Activated CD4-positive, alpha-beta T cell treated with anti-CD3 and anti-CD28 coated beads for 36 hours (primary cell): Measurements from ENCODE around the gene GBX1. TPM values are rescaled to one million over a fixed set of nuclear protein-coding genes. Genes with fewer than 3 reads are reported as not detected.

ENCODE experiments used
- ATAC-seq: fragments of 200-7000 bp; cut with Tn5 transposase; one replicate; pipeline ENCODE4 v1.10.0; 2021; ENCODE audit warnings: mild to moderate bottlenecking, moderate library complexity
- CTCF ChIA-PET: fragments of 350-600 bp; sonication (Branson Sonifier 250); formaldehyde crosslinking; loops from one replicate; lab custom pipeline; 2021; ENCODE audit warnings: antibody characterized with exemption; lab: Charles Lee
- POLR2A ChIA-PET: fragments of 350-600 bp; sonication (Branson Sonifier 250); formaldehyde crosslinking; loops from one replicate; lab custom pipeline; 2021; ENCODE audit warnings: antibody characterized with exemption, inconsistent platforms; lab: Charles Lee
- DNase-seq: peaks from one replicate; pipeline ENCODE4 v3.0.0-alpha.2; 2020
- H3K27ac Mint-ChIP-seq: one replicate; pipeline ENCODE4 v1.8.0; 2021; ENCODE audit warnings: mixed read lengths
- H3K27me3 Mint-ChIP-seq: one replicate; pipeline ENCODE4 v1.8.0; 2021; ENCODE audit warnings: mixed read lengths
- H3K36me3 Mint-ChIP-seq: one replicate; pipeline ENCODE4 v1.8.0; 2021; ENCODE audit warnings: low read depth, mixed read lengths
- H3K4me1 Mint-ChIP-seq: one replicate; pipeline ENCODE4 v1.8.0; 2021; ENCODE audit warnings: mixed read lengths
- H3K4me3 Mint-ChIP-seq: one replicate; pipeline ENCODE4 v1.8.0; 2021; ENCODE audit warnings: mild to moderate bottlenecking, moderate library complexity, mixed read lengths
- H3K9me3 Mint-ChIP-seq: one replicate; pipeline ENCODE4 v1.8.0; 2021; ENCODE audit warnings: low read depth, mixed read lengths
- intact Hi-C, 2 experiments: fragments of 100-400 bp; cut with DNase I in 1 of 2; cut with micrococcal nuclease in 1 of 2; formaldehyde crosslinking; loops; one replicate each; pipeline versions ENCODE4 v1.14.2 to v1.15.1; 2022 to 2024; cut with DNase I, micrococcal nuclease
- total RNA-seq, 2 experiments: library from RNA; stranded (reverse); gene quantifications; one replicate each; pipeline ENCODE4 v1.2.3, GENCODE V29; 2021

Gene GBX1
- total RNA-seq, 2 experiments from 2014 or later, result 0.16 TPM; not detected in 1

DNA sequence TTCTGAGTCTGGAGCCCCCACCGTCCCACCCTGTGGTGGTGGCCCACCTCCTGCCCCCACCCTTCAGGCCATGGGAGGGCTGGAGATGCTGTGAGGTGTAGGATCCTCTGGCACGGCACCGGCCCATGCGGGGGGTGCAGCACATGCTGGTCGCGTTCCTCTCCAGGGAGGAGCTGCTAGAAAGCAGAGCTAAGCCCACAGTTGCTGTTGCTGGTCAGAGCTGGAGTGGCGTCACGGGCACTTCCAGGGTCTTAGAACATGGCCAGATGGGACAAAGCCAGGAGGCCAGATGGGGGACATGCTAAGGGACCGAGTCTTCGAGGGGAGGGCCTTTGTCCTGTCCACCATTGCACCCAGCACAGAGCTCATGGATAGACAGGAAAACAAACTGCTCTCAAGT is 59.6 kb downstream of the GBX1 start:
- Mint-ChIP-seq H3K36me3 (peaks cover 2% of the 10 kb centered on the region), H3K4me1 (no peaks in the 10 kb centered on the region)

DNA sequence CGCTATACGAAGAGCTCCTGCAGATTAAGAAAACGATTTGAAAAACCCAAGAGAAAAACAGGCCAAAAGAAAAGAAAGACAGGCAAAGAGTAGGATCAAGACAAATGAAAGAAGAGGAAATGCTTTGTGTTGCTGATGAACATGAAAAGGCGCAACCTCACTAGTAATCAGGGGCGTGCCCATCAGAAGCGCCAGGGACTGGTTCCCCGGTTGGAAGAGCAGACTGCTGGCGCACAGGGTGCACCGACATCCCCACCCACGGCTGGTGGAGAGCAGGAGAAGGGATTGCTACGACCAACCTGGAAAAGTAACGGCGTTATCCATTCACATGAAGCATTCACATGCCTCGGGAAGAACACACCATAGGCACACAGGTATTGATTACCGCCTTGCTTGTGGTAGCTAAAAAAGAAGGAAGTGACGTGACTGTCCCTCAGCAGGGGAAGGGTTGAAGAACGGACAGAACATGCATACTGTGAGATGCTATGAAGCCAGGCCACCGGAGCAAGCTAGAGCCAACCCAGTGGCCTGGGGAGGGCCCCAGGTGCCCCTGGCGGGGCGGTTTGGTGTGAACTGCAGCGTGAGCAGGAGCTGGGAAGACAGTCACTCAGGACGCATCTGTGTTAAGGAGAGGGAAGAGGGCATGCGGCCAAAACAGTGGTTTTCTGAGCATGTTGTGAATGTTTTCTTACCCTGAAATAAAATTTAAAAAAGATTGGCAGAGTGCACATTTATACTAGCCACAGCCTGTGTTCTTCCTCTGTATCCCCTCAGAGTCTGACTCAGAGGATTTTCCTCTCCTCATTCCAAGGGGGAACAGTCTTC is 62.9 kb downstream of the GBX1 start:
- no peaks in the 10 kb centered on the region for H3K4me1 Mint-ChIP-seq
- no peaks in the 10 kb centered on the region for H3K9me3 Mint-ChIP-seq
- peaks cover 2% of the 10 kb centered on the region for H3K36me3 Mint-ChIP-seq
- ATAC-seq, result no peak
- ChIA-PET POLR2A (interaction anchor here (0.6 kb wide), 1 partner anchor 775 kb away, joined by 4 read pairs; no protein-coding TSS in a partner anchor), CTCF (interaction anchor here (0.7 to 1.2 kb wide), 2 partner anchors 12 to 247 kb away, joined by 3 read pairs; no protein-coding TSS in a partner anchor)
- no peaks in the 10 kb centered on the region for H3K27me3 Mint-ChIP-seq
- H3K4me3 Mint-ChIP-seq, result no peak overlapping the region
- DNase-seq, result no peak
- intact Hi-C loops, result no loop called here
- H3K27ac Mint-ChIP-seq, result no peak overlapping the region

More for the DNA sequence above, 59.6 kb downstream of the GBX1 start:
- H3K27me3 Mint-ChIP-seq, result peaks cover 3% of the 10 kb centered on the region
- no peak overlapping the region for H3K4me3 Mint-ChIP-seq
- H3K9me3 Mint-ChIP-seq, result no peaks in the 10 kb centered on the region
- intact Hi-C loops, result no loop called here
- DNase-seq (no peak), ATAC-seq (no peak)
- POLR2A ChIA-PET, result no interaction called here
- no peak overlapping the region for H3K27ac Mint-ChIP-seq
- CTCF ChIA-PET, result interaction anchor here (0.5 to 1.4 kb wide), 10 partner anchors 9 to 543 kb away, joined by 3 to 5 read pairs (median 3); no protein-coding TSS in a partner anchor

DNA sequence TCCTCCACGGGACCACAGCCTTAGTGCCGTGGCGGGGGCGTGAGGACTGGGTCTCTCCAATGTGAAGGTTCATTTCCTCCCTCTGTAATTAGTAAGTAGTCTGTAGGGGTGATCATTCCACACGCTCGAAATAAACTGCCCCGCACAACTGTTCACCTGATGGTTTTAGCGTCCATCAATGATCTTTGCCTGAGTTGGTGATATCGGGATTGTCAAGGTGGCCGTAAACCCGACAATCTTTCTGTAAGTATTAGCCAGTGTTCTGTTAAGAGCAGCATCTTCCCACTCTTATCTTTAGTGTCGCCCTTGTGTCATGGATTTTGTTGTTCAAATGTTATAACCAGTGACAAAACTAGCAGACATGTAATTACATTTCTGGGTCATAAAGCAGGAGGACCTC is 63.5 kb downstream of the GBX1 start:
- ATAC-seq (no peak), DNase-seq (no peak)
- H3K4me1 Mint-ChIP-seq, result no peaks in the 10 kb centered on the region
- no peaks in the 10 kb centered on the region for H3K27me3 Mint-ChIP-seq
- no peak overlapping the region for H3K27ac Mint-ChIP-seq
- intact Hi-C loops, result no loop called here
- H3K36me3 Mint-ChIP-seq, result peaks cover 2% of the 10 kb centered on the region
- no peak overlapping the region for H3K4me3 Mint-ChIP-seq
- CTCF ChIA-PET, result interaction anchor here (0.7 kb wide), 1 partner anchor 139 kb away, joined by 5 read pairs; no protein-coding TSS in a partner anchor
- H3K9me3 Mint-ChIP-seq, result no peaks in the 10 kb centered on the region
- POLR2A ChIA-PET, result interaction anchor here (0.5 kb wide), 1 partner anchor 8 kb away, joined by 3 read pairs; no protein-coding TSS in a partner anchor

DNA sequence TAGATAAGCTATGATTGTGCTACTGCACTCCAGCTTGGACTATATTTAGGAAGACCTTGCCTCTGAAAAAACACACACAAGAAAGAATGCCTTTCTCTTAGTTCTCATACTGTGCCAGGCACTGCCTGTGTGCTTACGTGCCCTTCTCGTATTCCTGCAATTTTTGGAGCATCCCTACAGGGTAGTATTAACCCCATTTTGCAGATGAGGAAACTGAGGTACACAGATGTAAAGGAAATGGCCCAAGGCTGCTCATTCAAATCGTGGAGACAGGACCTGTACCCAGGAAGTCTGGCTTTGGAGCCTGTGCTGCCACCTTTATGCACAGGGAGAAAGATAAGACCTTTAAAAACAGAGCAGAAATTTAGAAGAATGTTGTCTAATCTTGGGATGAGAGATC is 64.5 kb downstream of the GBX1 start:
- intact Hi-C loops, result no loop called here
- H3K4me1 Mint-ChIP-seq, result no peaks in the 10 kb centered on the region
- POLR2A ChIA-PET, result no interaction called here
- H3K36me3 Mint-ChIP-seq, result peaks cover 2% of the 10 kb centered on the region
- no peak overlapping the region for H3K4me3 Mint-ChIP-seq
- no peak for DNase-seq
- CTCF ChIA-PET, result interaction anchor here (0.6 to 1.9 kb wide), 4 partner anchors 9 to 139 kb away, joined by 3 to 9 read pairs (median 4); partner anchors contain the start of gene FASTK
- ATAC-seq, result no peak
- H3K27me3 Mint-ChIP-seq, result no peaks in the 10 kb centered on the region
- no peak overlapping the region for H3K27ac Mint-ChIP-seq
- H3K9me3 Mint-ChIP-seq, result no peaks in the 10 kb centered on the region

DNA sequence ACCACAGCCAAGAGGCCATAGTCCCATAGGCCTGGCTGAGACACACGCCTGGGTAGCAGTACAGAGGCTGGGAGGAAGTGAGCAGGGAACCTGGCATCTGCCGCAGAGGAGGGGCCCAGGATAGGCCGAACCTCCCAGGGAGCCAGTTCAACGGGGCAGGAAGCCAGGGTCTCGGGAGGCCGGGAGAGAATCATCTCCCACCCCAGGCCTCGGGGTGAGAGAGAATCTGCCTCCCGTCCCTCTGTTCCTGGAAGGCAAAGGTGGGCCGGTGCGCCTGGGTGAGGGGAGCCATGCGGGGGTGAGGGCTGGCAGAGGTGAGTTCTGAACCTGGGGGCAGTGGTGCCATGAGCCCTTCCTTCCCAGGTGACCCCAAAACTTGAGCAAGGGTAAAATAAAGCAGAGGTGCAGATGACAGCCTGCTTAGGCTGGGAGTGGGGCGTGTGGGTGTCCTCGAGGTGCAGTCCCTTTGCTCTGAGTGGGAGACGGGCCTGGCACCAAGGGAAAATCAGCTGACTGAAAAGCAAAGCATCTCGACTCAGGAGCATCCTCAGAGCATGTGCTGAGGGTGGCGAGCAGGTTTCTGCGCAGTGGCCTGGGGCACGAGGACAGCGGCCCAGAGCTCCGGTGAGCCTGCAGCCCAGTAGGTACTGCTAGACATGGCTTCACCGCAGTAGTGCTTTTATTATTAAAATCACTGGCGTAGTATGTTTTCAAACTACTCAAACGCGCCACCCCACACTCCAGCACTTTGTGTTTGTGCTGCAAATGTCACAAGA is 65.7 kb downstream of the GBX1 start:
- H3K4me3 Mint-ChIP-seq, result no peak overlapping the region
- no peak for ATAC-seq
- no peak overlapping the region for H3K27ac Mint-ChIP-seq
- H3K36me3 Mint-ChIP-seq, result peaks cover 2% of the 10 kb centered on the region
- ChIA-PET CTCF (interaction anchor here (0.9 to 1.9 kb wide), 3 partner anchors 10 to 43 kb away, joined by 3 to 9 read pairs (median 4); no protein-coding TSS in a partner anchor), POLR2A (interaction anchor here (0.6 kb wide), 1 partner anchor 9 kb away, joined by 3 read pairs; no protein-coding TSS in a partner anchor)
- intact Hi-C loops, result no loop called here
- no peaks in the 10 kb centered on the region for H3K9me3 Mint-ChIP-seq
- no peaks in the 10 kb centered on the region for H3K27me3 Mint-ChIP-seq
- DNase-seq, result no peak
- H3K4me1 Mint-ChIP-seq, result no peaks in the 10 kb centered on the region

DNA sequence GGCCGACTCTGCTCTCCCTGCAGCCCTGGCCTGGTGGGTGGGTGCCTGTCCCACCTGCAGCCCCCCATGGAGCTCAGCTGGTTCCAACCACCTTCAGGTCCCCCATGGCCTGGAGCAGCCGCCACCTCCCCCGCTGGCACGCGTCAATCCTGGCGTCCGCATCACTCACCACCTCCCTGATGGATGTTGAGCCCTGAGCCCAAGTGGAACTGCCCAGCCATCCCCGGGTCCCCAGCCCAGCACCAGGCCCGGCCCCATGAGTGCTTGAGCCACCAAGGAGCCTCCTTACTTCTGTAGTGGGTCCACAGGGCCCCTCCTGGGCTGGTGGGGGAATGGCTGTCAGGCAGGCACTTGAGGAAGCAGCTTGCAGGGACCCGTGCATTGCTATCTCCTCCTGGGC is 66.6 kb downstream of the GBX1 start:
- ChIA-PET POLR2A (interaction anchor here (0.6 kb wide), 1 partner anchor 10 kb away, joined by 3 read pairs; no protein-coding TSS in a partner anchor), CTCF (interaction anchor here (0.9 to 1.8 kb wide), 3 partner anchors 16 to 44 kb away, joined by 3 to 6 read pairs (median 4); no protein-coding TSS in a partner anchor)
- intact Hi-C loops, result no loop called here
- Mint-ChIP-seq H3K4me1 (peaks cover 3% of the 10 kb centered on the region), H3K36me3 (peaks cover 2% of the 10 kb centered on the region), H3K27me3 (no peaks in the 10 kb centered on the region), H3K9me3 (no peaks in the 10 kb centered on the region), H3K27ac (no peak overlapping the region), H3K4me3 (no peak overlapping the region)
- DNase-seq (no peak), ATAC-seq (no peak)

DNA sequence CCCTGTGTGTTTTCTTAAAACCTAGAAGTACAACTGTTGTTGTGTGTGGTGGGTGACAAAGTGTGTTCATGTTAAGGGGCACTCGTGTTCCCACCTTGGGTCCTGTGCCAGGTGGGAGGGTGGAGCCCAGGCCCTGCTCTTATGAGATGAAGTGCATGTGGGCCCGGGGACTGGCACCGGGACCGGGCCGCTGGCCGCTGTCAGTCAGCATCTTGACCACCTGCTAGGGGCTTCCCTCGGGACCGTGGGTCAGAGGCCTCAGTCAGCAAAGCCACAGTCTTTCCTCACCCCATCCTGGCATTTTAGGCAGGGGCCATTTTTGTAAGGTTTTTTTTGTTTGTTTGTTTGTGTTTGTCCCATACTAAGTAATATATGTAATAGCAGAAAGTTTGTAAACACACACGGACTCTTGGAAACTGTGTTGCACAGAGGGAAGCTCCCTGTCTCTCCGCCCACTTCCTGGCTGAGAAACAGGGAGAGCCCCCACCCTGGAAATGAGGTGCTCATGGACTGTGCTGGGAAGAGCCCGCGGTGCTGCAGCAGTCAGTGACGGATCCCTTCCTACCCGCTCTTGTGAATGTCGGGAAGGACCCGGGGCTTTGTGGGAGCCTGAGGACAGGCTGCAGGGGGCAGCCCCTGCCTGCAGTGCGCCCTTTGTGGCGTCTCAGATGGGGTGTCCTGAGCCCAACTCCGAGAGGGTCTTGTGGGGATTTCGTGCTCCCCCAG is 67.8 kb downstream of the GBX1 start:
- ATAC-seq, result no peak
- DNase-seq, result no peak
- H3K27me3 Mint-ChIP-seq, result no peaks in the 10 kb centered on the region
- ChIA-PET CTCF (interaction anchor here (1.8 kb wide), 1 partner anchor 24 kb away, joined by 6 read pairs; no protein-coding TSS in a partner anchor), POLR2A (no interaction called here)
- no peak overlapping the region for H3K27ac Mint-ChIP-seq
- peaks cover 9% of the 10 kb centered on the region for H3K4me1 Mint-ChIP-seq
- no peak overlapping the region for H3K4me3 Mint-ChIP-seq
- intact Hi-C loops, result loop anchor here in 1 of 2 experiments (5.0 kb wide), 1 partner anchor 322 kb away; no protein-coding TSS in a partner anchor
- peaks cover 2% of the 10 kb centered on the region for H3K36me3 Mint-ChIP-seq
- no peaks in the 10 kb centered on the region for H3K9me3 Mint-ChIP-seq

Other genes with a start within 250 kb of the GBX1 start
- gene KCNH2, start 189.4 kb downstream of the GBX1 start, total RNA-seq, result under 1 TPM; 0.48 to 0.54 TPM
- gene NOS3, start 176.7 kb downstream of the GBX1 start, total RNA-seq, result 10 to 100 TPM in 1 of 2 experiments, 1 to 10 TPM in 1; 9.3 to 11.1 TPM
- gene ATG9B, start 143.2 kb downstream of the GBX1 start, total RNA-seq, result 10 to 100 TPM in 1 of 2 experiments, 1 to 10 TPM in 1; 6.9 to 10.0 TPM
- 10 to 100 TPM; 41.9 to 44.5 TPM for gene ABCB8, start 139.2 kb downstream of the GBX1 start, total RNA-seq
- 1 to 10 TPM; 5.5 to 6.7 TPM for gene ASIC3, start 119.2 kb downstream of the GBX1 start, total RNA-seq
- gene CDK5, start 109.8 kb downstream of the GBX1 start, total RNA-seq, result 10 to 100 TPM; 12.5 to 16.7 TPM
- gene SLC4A2, start 108.1 kb downstream of the GBX1 start, total RNA-seq, result 10 to 100 TPM; 58.7 to 85.0 TPM
- 10 to 100 TPM; 56.6 to 56.7 TPM for gene FASTK, start 86.9 kb downstream of the GBX1 start, total RNA-seq
- gene TMUB1, start 84.2 kb downstream of the GBX1 start, total RNA-seq, result 10 to 100 TPM; 54.0 to 67.7 TPM
- 10 to 100 TPM; 29.4 to 33.2 TPM for gene AGAP3, start 81.2 kb downstream of the GBX1 start, total RNA-seq
- not detected for gene ASB10, start 19.6 kb upstream of the GBX1 start, total RNA-seq
- gene H2BK1, start 42.8 kb upstream of the GBX1 start, total RNA-seq, result not detected
- 10 to 100 TPM; 48.4 to 49.0 TPM for gene ABCF2, start 59.5 kb upstream of the GBX1 start, total RNA-seq
- gene CHPF2, start 64.8 kb upstream of the GBX1 start, total RNA-seq, result 10 to 100 TPM; 20.7 to 27.3 TPM
- gene SMARCD3, start 81.0 kb upstream of the GBX1 start, total RNA-seq, result 1 to 10 TPM; 4.1 to 4.8 TPM
- 10 to 100 TPM; 51.4 to 70.4 TPM for gene NUB1, start 174.1 kb upstream of the GBX1 start, total RNA-seq
- gene WDR86, start 242.3 kb upstream of the GBX1 start, total RNA-seq, result not detected